Measurements from ENCODE around the gene H2BW1. TPM values are rescaled to one million over a fixed set of nuclear protein-coding genes. Genes with fewer than 3 reads are reported as not detected.

The H2BW1 gene, protein sequence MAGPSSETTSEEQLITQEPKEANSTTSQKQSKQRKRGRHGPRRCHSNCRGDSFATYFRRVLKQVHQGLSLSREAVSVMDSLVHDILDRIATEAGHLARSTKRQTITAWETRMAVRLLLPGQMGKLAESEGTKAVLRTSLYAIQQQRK
- total RNA-seq (2022; extraction: Qiagen RNA extraction), result not detected in 5 replicates

DNA sequence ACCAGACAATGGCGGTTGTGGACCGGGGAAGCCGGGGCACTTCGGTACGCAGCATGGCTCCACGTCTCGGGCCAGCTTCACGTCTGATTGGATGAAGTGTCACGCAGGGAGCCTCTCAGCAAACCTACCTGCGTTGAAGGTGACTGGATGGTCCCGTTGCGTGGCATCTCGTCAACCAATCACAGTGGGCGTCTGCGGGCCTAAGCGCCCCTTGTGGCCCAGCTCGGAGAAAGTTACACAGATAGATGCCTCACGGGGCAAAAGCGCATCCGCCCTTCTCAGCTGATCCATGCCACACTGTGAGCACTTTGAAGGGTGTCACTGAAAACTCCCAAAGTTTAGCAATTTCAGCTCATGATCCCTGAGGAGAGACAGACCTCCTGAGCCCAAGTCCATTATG is at the start of gene H2BW1:
Gene H2BW1, minus strand, starts transcription at position 103 of the 400 bp plus-strand sequence. CDS start 132 bp downstream, outside the sequence.

DNA sequence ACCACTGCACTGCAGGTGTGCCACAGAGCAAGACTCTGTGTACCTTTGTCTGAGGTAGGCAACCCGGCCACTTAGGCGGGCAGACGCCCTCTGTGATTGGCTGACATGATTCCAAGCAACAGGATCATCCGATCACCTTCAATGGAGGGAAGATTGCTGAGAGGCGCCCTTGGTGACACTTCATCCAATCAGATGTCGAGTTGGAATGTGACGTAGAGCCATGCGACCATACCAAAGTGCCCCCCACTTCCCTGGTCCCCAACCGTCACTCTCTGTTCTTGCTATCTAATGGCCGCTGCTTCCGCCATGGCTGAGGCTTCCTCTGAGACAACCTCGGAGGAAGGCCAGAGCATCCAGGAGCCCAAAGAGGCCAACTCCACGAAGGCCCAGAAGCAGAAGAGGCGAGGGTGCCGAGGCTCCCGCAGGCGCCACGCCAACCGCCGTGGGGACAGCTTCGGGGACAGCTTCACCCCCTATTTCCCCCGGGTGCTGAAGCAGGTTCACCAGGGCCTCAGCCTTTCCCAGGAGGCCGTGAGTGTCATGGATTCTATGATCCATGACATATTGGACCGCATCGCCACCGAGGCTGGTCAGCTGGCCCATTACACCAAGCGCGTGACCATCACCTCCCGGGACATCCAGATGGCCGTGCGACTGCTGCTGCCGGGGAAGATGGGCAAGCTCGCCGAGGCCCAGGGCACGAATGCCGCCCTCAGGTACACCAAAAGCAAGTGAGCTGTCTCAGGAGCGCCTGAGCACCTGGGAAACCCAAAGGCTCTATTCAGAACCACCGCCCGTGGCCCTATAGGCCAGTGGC is 26.4 kb upstream of the H2BW1 start, which contains the start of gene H2BW2:
Gene H2BW2, plus strand, starts transcription at position 268 of the 817 bp plus-strand sequence. Its CDS starts 39 bp downstream, at position 307.

DNA sequence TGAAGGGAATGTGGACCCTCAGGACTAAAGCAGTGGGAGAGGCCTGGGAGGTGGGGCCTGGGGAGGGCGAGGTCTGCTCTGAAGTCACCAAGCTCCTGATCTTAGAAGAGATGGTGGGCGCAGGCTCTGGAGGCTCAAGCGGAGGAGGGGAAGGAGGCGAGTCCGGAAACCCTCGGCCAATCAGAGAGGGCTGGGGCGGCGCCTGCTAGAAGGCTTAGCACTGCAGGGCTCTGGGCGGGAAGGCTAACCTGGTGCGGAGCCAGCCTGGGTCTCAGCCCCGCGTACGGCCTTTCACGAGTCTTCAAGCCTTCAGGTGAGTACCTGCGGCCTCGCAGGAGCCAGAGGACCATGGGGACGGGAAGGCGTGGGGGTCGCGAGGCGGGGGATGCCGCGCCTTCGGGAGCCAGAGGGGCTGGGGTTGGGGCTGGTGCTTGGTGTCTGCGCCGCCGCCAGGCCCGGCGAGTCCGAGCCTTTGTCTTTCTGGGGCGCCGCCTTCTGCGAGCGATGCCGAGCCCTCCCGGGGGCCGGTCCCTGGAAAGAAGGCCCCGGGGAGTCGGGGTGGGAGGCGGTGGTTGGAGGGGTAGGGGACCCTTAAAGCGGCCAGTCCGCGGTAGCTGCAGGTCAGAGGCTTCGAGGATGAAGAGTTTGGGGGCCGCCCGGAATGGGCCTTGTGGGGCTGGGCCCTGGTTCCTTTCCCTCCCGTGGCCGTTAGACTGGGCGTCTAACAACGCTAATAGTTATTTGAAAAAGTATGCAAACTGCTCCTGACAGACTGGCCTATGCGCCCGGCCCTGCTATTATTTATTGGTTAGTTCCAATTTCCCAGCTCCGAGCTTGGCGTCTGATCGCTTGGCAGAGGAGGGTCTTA is 50.9 kb downstream of the H2BW1 start, which contains the start of gene TMSB15B:
Gene TMSB15B, plus strand, starts transcription at position 217 of the 868 bp plus-strand sequence.

Other genes starting within 250 kb of the H2BW1 start
- gene PLP1, start 236.9 kb downstream of the H2BW1 start, total RNA-seq (2022; extraction: Qiagen RNA extraction), result not detected in 5 replicates
- 0.02 to 0.05 TPM (median 0.05 TPM) in 4 of 5 replicates, not detected in the other for gene RAB9B, start 181.5 kb downstream of the H2BW1 start, total RNA-seq (2022; extraction: Qiagen RNA extraction)
- gene TMSB15B, start 51.1 kb downstream of the H2BW1 start, total RNA-seq (2022; extraction: Qiagen RNA extraction), result 5.5 to 6.6 TPM (median 6.4 TPM) in 5 replicates
- gene H2BW2, start 26.2 kb upstream of the H2BW1 start, total RNA-seq (2022; extraction: Qiagen RNA extraction), result not detected in 5 replicates
- 0.05 to 0.29 TPM (median 0.10 TPM) in 5 replicates for gene TMSB15C, start 62.5 kb upstream of the H2BW1 start, total RNA-seq (2022; extraction: Qiagen RNA extraction)
- gene ZCCHC18, start 98.8 kb upstream of the H2BW1 start, total RNA-seq (2022; extraction: Qiagen RNA extraction), result 0.12 to 0.16 TPM (median 0.13 TPM) in 3 of 5 replicates, not detected in the others
- 3.7 to 5.8 TPM (median 4.0 TPM) in 5 replicates for gene SLC25A53, start 143.3 kb upstream of the H2BW1 start, total RNA-seq (2022; extraction: Qiagen RNA extraction)
- gene FAM199X, start 152.7 kb upstream of the H2BW1 start, total RNA-seq (2022; extraction: Qiagen RNA extraction), result 13.3 to 19.8 TPM (median 18.3 TPM) in 5 replicates
- 0.06 to 0.08 TPM in 2 of 5 replicates, not detected in the others for gene ESX1, start 241.2 kb upstream of the H2BW1 start, total RNA-seq (2022; extraction: Qiagen RNA extraction)